K562 (cell line): ENCODE results near the gene SYCP1. TPM values are rescaled to one million over a fixed set of nuclear protein-coding genes. Genes with fewer than 3 reads are reported as not detected.

Experiments
- ATAC-seq: fragments of 200-7000 bp; cut with Tn5 transposase; 3 replicates; pipeline ENCODE4 v1.9.1; 2020; ENCODE audit warnings: moderate library complexity
- BruUV-seq: library from RNA; stranded (reverse); fragments of 400-500 nt; replicated peaks from 2 replicates; lab custom pipeline; 2021; lab: Mats Ljungman, UMichigan
- CTCF ChIA-PET: fragments of 300-600 bp; formaldehyde crosslinking; extraction: SDS; loops from one replicate; lab custom pipeline; 2021; ENCODE audit warnings: low intra/inter-chr PET ratio; lab: Yijun Ruan, JAX
- POLR2A ChIA-PET: fragments of 300-600, 350-650 bp; sonication (Branson Sonifier 250); formaldehyde crosslinking; extraction: SDS; loops from one replicate; lab custom pipeline; 2021; ENCODE audit warnings: antibody characterized with exemption, inconsistent platforms; lab: Yijun Ruan, JAX
- DNase-seq, 4 experiments: peaks; one replicate each; pipeline versions ENCODE4 v3.0.0 to v3.0.0-alpha.2; 2011 to 2018; ENCODE audit warnings: low spot score in 3 of 4, mixed read lengths in 3 of 4; ENCODE audit errors: extremely low read depth in 1 of 4
- FAIRE-seq: peaks from 2 replicates; lab custom pipeline; 2011; peaks lifted over from hg19 to GRCh38; lab: Jason Lieb, UNC
- H2AFZ ChIP-seq: 2 replicates; pipeline ENCODE4 v1.6.0; 2011; ENCODE audit warnings: low read depth, low read length, control low read depth, inconsistent platforms
- H3K27ac ChIP-seq: fragments of 200-600 bp; 3 replicates; pipeline ENCODE4 v1.8.0; 2011; ENCODE audit warnings: low read depth, mild to moderate bottlenecking, control low read depth, inconsistent platforms, low read length, moderate library complexity, mixed read lengths; ENCODE audit errors: extremely low read depth
- H3K27me3 ChIP-seq, 2 experiments: fragments of 300-600 bp in 1 of 2; 2 replicates in 1 of 2; 3 replicates in 1 of 2; pipeline versions ENCODE4 v1.6.0 to v1.8.0; 2011; ENCODE audit warnings: inconsistent platforms in 2 of 2, low read length in 2 of 2, mild to moderate bottlenecking in 1 of 2, mixed read lengths in 1 of 2, moderate library complexity in 1 of 2; ENCODE audit not compliant: control insufficient read depth in 2 of 2, insufficient read depth in 2 of 2
- H3K36me3 ChIP-seq: fragments of 300-600 bp; 3 replicates; pipeline ENCODE4 v1.8.0; 2011; ENCODE audit warnings: mild to moderate bottlenecking, low read length, inconsistent platforms; ENCODE audit not compliant: control insufficient read depth, insufficient read depth
- H3K4me1 ChIP-seq, 2 experiments: fragments of 200-600 bp in 1 of 2; replicated peaks in 1 of 2; 2 replicates in 1 of 2; 3 replicates in 1 of 2; pipeline versions ENCODE4 v1.5.1 to v1.8.0; 2011; ENCODE audit warnings: inconsistent platforms in 2 of 2, low read length in 2 of 2, mild to moderate bottlenecking in 1 of 2, mixed read lengths in 1 of 2, moderate library complexity in 1 of 2; ENCODE audit not compliant: control insufficient read depth in 2 of 2, insufficient read depth in 2 of 2
- H3K4me2 ChIP-seq: 2 replicates; pipeline ENCODE4 v1.6.1; 2011; ENCODE audit warnings: low read length, control low read depth, inconsistent platforms, mixed read lengths; ENCODE audit not compliant: insufficient read depth
- H3K4me3 ChIP-seq: fragments of 200-600 bp; sonication (generic), shearing (Covaris generic); 2 replicates; pipeline ENCODE4 v1.5.1; 2016; ENCODE audit warnings: control low read depth, inconsistent platforms
- H3K79me2 ChIP-seq: fragments of 200-600 bp; 3 replicates; pipeline ENCODE4 v1.8.0; 2011; ENCODE audit warnings: low read length, inconsistent platforms; ENCODE audit not compliant: control insufficient read depth, insufficient read depth
- H3K9ac ChIP-seq, 2 experiments: 2 replicates each; pipeline versions ENCODE4 v1.6.0 to v1.6.1; 2011; ENCODE audit warnings: low read depth in 2 of 2, low read length in 2 of 2, control low read depth in 1 of 2, inconsistent platforms in 1 of 2, mild to moderate bottlenecking in 1 of 2, mixed read lengths in 1 of 2; ENCODE audit not compliant: insufficient read depth in 1 of 2
- H3K9me1 ChIP-seq: one replicate; pipeline ENCODE4 v1.6.0; 2011; ENCODE audit warnings: inconsistent platforms, mild to moderate bottlenecking, low read length, moderate library complexity; ENCODE audit not compliant: control insufficient read depth, insufficient read depth
- H3K9me3 ChIP-seq: replicated peaks from 2 replicates; pipeline ENCODE4 v1.5.1; 2011; ENCODE audit warnings: low read depth, low read length, inconsistent platforms; ENCODE audit not compliant: control insufficient read depth, insufficient read depth
- H4K20me1 ChIP-seq: replicated peaks from 2 replicates; pipeline ENCODE4 v1.6.1; 2011; ENCODE audit warnings: low read length, inconsistent platforms, mixed read lengths; ENCODE audit not compliant: control insufficient read depth, insufficient read depth
- MIER1 ChIP-seq: fragments of 450-650 bp; IDR thresholded peaks from 2 replicates; pipeline ENCODE4 v1.6.1; 2016; ENCODE audit warnings: antibody characterized with exemption, mild to moderate bottlenecking, low read depth
- POLR2G ChIP-seq: fragments of 200-400 bp; formaldehyde crosslinking; IDR thresholded peaks from 2 replicates; pipeline ENCODE4 v1.6.1; 2017; ENCODE audit warnings: low read depth, mild to moderate bottlenecking, antibody characterized with exemption, low read length, moderate library complexity
- SUPT5H ChIP-seq: fragments of 450-650 bp; IDR thresholded peaks from 2 replicates; pipeline ENCODE4 v1.6.1; 2016
- TAL1 ChIP-seq: fragments of 450-650 bp; IDR thresholded peaks from 2 replicates; pipeline ENCODE4 v1.6.1; 2016; ENCODE audit warnings: mild to moderate bottlenecking
- WGBS: fragments of 100-300 bp; shearing (Covaris generic); methylation state at CpG from one replicate; pipeline ENCODE4 v1.1.6; 2016; ENCODE audit warnings: low coverage, mixed read lengths; ENCODE audit not compliant: insufficient coverage; ENCODE audit errors: missing lambda C conversion rate; 5-methylcytosine and 5-hydroxymethylcytosine counted together
- in situ Hi-C: fragments of 300-500 bp; cut with MboI; formaldehyde crosslinking; loops from 4 replicates; pipeline ENCODE4 v1.15.0; 2018; ENCODE audit warnings: inconsistent platforms, mixed read lengths
- intact Hi-C: fragments of 100-400 bp; cut with micrococcal nuclease; formaldehyde crosslinking; loops from 2 replicates; pipeline ENCODE4 v1.14.2; 2022
- polyA plus RNA-seq, 8 experiments: library from polyadenylated mRNA; depleted of rRNA in 4 of 8; stranded (reverse) in 5 of 8; unstranded in 3 of 8; fragments of >200 nt; fragmentation: Nextera tagmentation in 2 of 8; fragmentation: Illumina TruSeq in 1 of 8; extraction: Ambion mirVana in 2 of 8; extraction: Trizol in 1 of 8; gene quantifications; 2 replicates each; pipeline versions ENCODE4 v1.2.1 to v1.2.3, GENCODE V29; 2011 to 2014; ENCODE audit warnings: inconsistent platforms in 1 of 8, missing spikeins in 1 of 8
- total RNA-seq, 7 experiments: library from RNA; depleted of rRNA in 6 of 7; stranded (reverse); fragments of >200 nt in 6 of 7; fragmentation: Illumina TruSeq in 2 of 7; extraction: Trizol in 2 of 7; gene quantifications; 2 replicates each; pipeline versions ENCODE4 v1.2.1 to v1.2.3, GENCODE V29; 2011 to 2021; ENCODE audit warnings: low replicate concordance in 1 of 7
- TF ChIP-seq, protein P1 (sequence below): fragments of 450-650 bp; IDR thresholded peaks from 2 replicates; pipeline ENCODE4 v1.6.1; 2014; ENCODE audit warnings: low read depth, mild to moderate bottlenecking, moderate library complexity, borderline replicate concordance
- TF ChIP-seq, protein P2 (sequence below): fragments of 250-450 bp; sonication (Bioruptor Pico); IDR thresholded peaks from 2 replicates; pipeline ENCODE4 v1.5.1; 2021; ENCODE audit warnings: mild to moderate bottlenecking
- TF ChIP-seq, protein P3 (sequence below): fragments of 250-450 bp; sonication (Bioruptor Pico); IDR thresholded peaks from 2 replicates; pipeline ENCODE4 v1.5.0; 2021; ENCODE audit warnings: mild to moderate bottlenecking, borderline replicate concordance

The SYCP1 gene
- total and polyA plus RNA-seq, 9 of the 15 experiments (the other 6 are each of a cell fraction or from before 2014, with no cell fraction given): not detected

DNA sequence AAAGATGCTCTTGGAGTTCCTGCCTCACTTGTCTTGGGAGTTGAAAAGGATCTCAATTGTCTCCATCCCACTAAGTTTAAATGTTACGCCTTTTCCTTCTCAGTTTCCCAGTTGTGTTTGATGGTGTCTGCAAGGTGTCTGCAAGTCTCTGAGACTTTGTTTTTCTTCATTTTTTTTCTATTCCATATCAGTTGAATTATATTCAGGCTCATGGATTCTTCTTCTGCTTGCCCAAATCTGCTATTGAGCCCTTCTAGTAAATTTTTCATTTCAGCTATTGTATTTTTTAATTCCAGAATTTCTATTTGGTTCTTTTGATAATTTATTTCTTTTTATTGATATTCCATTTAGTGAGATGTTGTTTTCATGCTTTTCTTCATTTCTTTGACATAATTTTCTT lies 127.6 kb downstream of the SYCP1 start:
- 0% methylated on average over 1 of the region's 1 CpG for WGBS
- no peaks in the 10 kb centered on the region for H3K9me3 ChIP-seq
- no peak overlapping the region for H3K4me3 ChIP-seq
- ATAC-seq (no peak), DNase-seq (no peak), FAIRE-seq (no peak)
- BruUV-seq: no TSS peak
- no peaks in the 10 kb centered on the region for H3K36me3 ChIP-seq
- ChIA-PET CTCF (interaction anchor here (0.7 kb wide), 1 partner anchor 24 kb away, joined by 3 read pairs; no protein-coding TSS in a partner anchor), POLR2A (no interaction called here)
- in situ Hi-C loops: no loop called here
- no peaks in the 10 kb centered on the region for H3K79me2 ChIP-seq
- no peaks in the 10 kb centered on the region for H3K27me3 ChIP-seq
- H3K4me1 ChIP-seq: no peaks in the 10 kb centered on the region
- no peak overlapping the region for H3K9ac ChIP-seq
- H2AFZ ChIP-seq: no peak overlapping the region
- TF ChIP-seq POLR2G (no peak), MIER1 (no peak), TAL1 (no peak), SUPT5H (no peak)
- TF ChIP-seq, protein P1, sequence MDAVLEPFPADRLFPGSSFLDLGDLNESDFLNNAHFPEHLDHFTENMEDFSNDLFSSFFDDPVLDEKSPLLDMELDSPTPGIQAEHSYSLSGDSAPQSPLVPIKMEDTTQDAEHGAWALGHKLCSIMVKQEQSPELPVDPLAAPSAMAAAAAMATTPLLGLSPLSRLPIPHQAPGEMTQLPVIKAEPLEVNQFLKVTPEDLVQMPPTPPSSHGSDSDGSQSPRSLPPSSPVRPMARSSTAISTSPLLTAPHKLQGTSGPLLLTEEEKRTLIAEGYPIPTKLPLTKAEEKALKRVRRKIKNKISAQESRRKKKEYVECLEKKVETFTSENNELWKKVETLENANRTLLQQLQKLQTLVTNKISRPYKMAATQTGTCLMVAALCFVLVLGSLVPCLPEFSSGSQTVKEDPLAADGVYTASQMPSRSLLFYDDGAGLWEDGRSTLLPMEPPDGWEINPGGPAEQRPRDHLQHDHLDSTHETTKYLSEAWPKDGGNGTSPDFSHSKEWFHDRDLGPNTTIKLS: no peak
- TF ChIP-seq, protein P2, sequence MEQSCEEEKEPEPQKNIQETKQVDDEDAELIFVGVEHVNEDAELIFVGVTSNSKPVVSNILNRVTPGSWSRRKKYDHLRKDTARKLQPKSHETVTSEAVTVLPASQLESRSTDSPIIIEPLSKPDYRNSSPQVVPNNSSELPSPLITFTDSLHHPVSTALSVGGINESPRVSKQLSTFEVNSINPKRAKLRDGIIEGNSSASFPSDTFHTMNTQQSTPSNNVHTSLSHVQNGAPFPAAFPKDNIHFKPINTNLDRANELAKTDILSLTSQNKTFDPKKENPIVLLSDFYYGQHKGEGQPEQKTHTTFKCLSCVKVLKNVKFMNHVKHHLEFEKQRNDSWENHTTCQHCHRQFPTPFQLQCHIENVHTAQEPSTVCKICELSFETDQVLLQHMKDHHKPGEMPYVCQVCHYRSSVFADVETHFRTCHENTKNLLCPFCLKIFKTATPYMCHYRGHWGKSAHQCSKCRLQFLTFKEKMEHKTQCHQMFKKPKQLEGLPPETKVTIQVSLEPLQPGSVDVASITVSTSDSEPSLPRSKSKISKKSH (CRISPR knock-in tag): 0 out of 2 replicates have a peak, but pooled peaks have one; percentile 58
- TF ChIP-seq, protein P3, sequence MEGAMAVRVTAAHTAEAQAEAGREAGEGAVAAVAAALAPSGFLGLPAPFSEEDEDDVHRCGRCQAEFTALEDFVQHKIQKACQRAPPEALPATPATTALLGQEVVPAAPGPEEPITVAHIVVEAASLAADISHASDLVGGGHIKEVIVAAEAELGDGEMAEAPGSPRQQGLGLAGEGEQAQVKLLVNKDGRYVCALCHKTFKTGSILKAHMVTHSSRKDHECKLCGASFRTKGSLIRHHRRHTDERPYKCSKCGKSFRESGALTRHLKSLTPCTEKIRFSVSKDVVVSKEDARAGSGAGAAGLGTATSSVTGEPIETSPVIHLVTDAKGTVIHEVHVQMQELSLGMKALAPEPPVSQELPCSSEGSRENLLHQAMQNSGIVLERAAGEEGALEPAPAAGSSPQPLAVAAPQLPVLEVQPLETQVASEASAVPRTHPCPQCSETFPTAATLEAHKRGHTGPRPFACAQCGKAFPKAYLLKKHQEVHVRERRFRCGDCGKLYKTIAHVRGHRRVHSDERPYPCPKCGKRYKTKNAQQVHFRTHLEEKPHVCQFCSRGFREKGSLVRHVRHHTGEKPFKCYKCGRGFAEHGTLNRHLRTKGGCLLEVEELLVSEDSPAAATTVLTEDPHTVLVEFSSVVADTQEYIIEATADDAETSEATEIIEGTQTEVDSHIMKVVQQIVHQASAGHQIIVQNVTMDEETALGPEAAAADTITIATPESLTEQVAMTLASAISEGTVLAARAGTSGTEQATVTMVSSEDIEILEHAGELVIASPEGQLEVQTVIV: no peak
- H4K20me1 ChIP-seq: no peaks in the 10 kb centered on the region
- no peaks in the 10 kb centered on the region for H3K9me1 ChIP-seq
- intact Hi-C loops: no loop called here
- no peak overlapping the region for H3K4me2 ChIP-seq
- no peak overlapping the region for H3K27ac ChIP-seq
